MG63 (cell line): ENCODE results near the gene PKHD1. TPM values are rescaled to one million over a fixed set of nuclear protein-coding genes. Genes with fewer than 3 reads are reported as not detected.

Experiments used
- DNase-seq: peaks from one replicate; pipeline ENCODE4 v3.0.0-alpha.2; 2020
- H3K27me3 ChIP-seq: fragments of 250-450 bp; sonication (Bioruptor Pico); 2 replicates; pipeline ENCODE4 v1.5.1; 2020; ENCODE audit warnings: mild to moderate bottlenecking, moderate library complexity
- H3K36me3 ChIP-seq: fragments of 250-450 bp; sonication (Bioruptor Pico); 2 replicates; pipeline ENCODE4 v1.5.1; 2020; ENCODE audit warnings: mild to moderate bottlenecking, moderate library complexity
- H3K4me3 ChIP-seq: fragments of 250-450 bp; sonication (Bioruptor Pico); 2 replicates; pipeline ENCODE4 v1.5.1; 2020; ENCODE audit warnings: mild to moderate bottlenecking, moderate library complexity
- H3K9me3 ChIP-seq: fragments of 250-450 bp; sonication (Bioruptor Pico); 2 replicates; pipeline ENCODE4 v1.5.1; 2020; ENCODE audit warnings: mild to moderate bottlenecking, moderate library complexity
- total RNA-seq: library from RNA; depleted of rRNA; stranded (reverse); fragments of >200 nt; shearing (Covaris generic); gene quantifications from 2 replicates; pipeline ENCODE4 v1.2.3, GENCODE V29; 2014; ENCODE audit warnings: low replicate concordance

The PKHD1 gene
- total RNA-seq, 1 experiment from 2014 or later, result not detected

- Histone ChIP-seq H3K4me3 (no peak overlapping the region), H3K9me3 (no peaks in the 10 kb centered on the region), H3K36me3 (no peaks in the 10 kb centered on the region), H3K27me3 (no peaks in the 10 kb centered on the region)
- no peak for DNase-seq
Observed at GRCh38 chr6:51839726-51840374, 247.6 kb downstream of the PKHD1 start.

GRCh38 chr6:51830666-51831065 is 256.7 kb downstream of the PKHD1 start:
- Histone ChIP-seq H3K27me3 (no peaks in the 10 kb centered on the region), H3K9me3 (no peaks in the 10 kb centered on the region), H3K36me3 (no peaks in the 10 kb centered on the region), H3K4me3 (no peak overlapping the region)
- DNase-seq, result no peak

- no peaks in the 10 kb centered on the region for H3K27me3 ChIP-seq
- H3K36me3 ChIP-seq, result no peaks in the 10 kb centered on the region
- H3K9me3 ChIP-seq, result no peaks in the 10 kb centered on the region
- no peak for DNase-seq
- H3K4me3 ChIP-seq, result no peak overlapping the region
Observed at GRCh38 chr6:51827580-51827979, 259.8 kb downstream of the PKHD1 start.

- no peaks in the 10 kb centered on the region for H3K9me3 ChIP-seq
- no peak for DNase-seq
- no peaks in the 10 kb centered on the region for H3K36me3 ChIP-seq
- H3K4me3 ChIP-seq, result no peak overlapping the region
- H3K27me3 ChIP-seq, result no peaks in the 10 kb centered on the region
Observed at GRCh38 chr6:51824940-51825339, 262.5 kb downstream of the PKHD1 start.

- no peaks in the 10 kb centered on the region for H3K36me3 ChIP-seq
- DNase-seq, result no peak
- H3K9me3 ChIP-seq, result no peaks in the 10 kb centered on the region
- no peaks in the 10 kb centered on the region for H3K27me3 ChIP-seq
- H3K4me3 ChIP-seq, result no peak overlapping the region
Observed at GRCh38 chr6:51820555-51820954, 266.9 kb downstream of the PKHD1 start.

- no peaks in the 10 kb centered on the region for H3K9me3 ChIP-seq
- H3K36me3 ChIP-seq, result no peaks in the 10 kb centered on the region
- no peak for DNase-seq
- H3K27me3 ChIP-seq, result no peaks in the 10 kb centered on the region
- H3K4me3 ChIP-seq, result no peak overlapping the region
Observed at GRCh38 chr6:51818520-51819022, 268.8 kb downstream of the PKHD1 start.

- no peak overlapping the region for H3K4me3 ChIP-seq
- H3K27me3 ChIP-seq, result no peaks in the 10 kb centered on the region
- DNase-seq, result no peak
- no peaks in the 10 kb centered on the region for H3K9me3 ChIP-seq
- H3K36me3 ChIP-seq, result no peaks in the 10 kb centered on the region
Observed at GRCh38 chr6:51817832-51818231, 269.6 kb downstream of the PKHD1 start.

GRCh38 chr6:51814418-51814817 is 273.0 kb downstream of the PKHD1 start:
- no peak overlapping the region for H3K4me3 ChIP-seq
- no peaks in the 10 kb centered on the region for H3K9me3 ChIP-seq
- no peaks in the 10 kb centered on the region for H3K27me3 ChIP-seq
- no peaks in the 10 kb centered on the region for H3K36me3 ChIP-seq
- no peak for DNase-seq

GRCh38 chr6:51813904-51814303 is 273.5 kb downstream of the PKHD1 start:
- H3K27me3 ChIP-seq, result no peaks in the 10 kb centered on the region
- H3K36me3 ChIP-seq, result no peaks in the 10 kb centered on the region
- no peak overlapping the region for H3K4me3 ChIP-seq
- no peak for DNase-seq
- H3K9me3 ChIP-seq, result no peaks in the 10 kb centered on the region

GRCh38 chr6:51812231-51812630 is 275.2 kb downstream of the PKHD1 start:
- Histone ChIP-seq H3K36me3 (no peaks in the 10 kb centered on the region), H3K4me3 (no peak overlapping the region), H3K9me3 (no peaks in the 10 kb centered on the region), H3K27me3 (no peaks in the 10 kb centered on the region)
- no peak for DNase-seq

GRCh38 chr6:51805517-51805916 is 281.9 kb downstream of the PKHD1 start:
- H3K4me3 ChIP-seq, result no peak overlapping the region
- no peaks in the 10 kb centered on the region for H3K27me3 ChIP-seq
- DNase-seq, result no peak
- no peaks in the 10 kb centered on the region for H3K36me3 ChIP-seq
- H3K9me3 ChIP-seq, result no peaks in the 10 kb centered on the region

GRCh38 chr6:51800603-51801002 is 286.8 kb downstream of the PKHD1 start:
- Histone ChIP-seq H3K9me3 (no peaks in the 10 kb centered on the region), H3K27me3 (no peaks in the 10 kb centered on the region), H3K36me3 (no peaks in the 10 kb centered on the region), H3K4me3 (no peak overlapping the region)
- DNase-seq, result no peak

GRCh38 chr6:51793393-51793792 is 294.0 kb downstream of the PKHD1 start:
- Histone ChIP-seq H3K27me3 (no peaks in the 10 kb centered on the region), H3K36me3 (no peaks in the 10 kb centered on the region), H3K9me3 (no peaks in the 10 kb centered on the region), H3K4me3 (no peak overlapping the region)
- DNase-seq, result no peak

- H3K36me3 ChIP-seq, result no peaks in the 10 kb centered on the region
- H3K27me3 ChIP-seq, result no peaks in the 10 kb centered on the region
- no peak for DNase-seq
- no peak overlapping the region for H3K4me3 ChIP-seq
- H3K9me3 ChIP-seq, result no peaks in the 10 kb centered on the region
Observed at GRCh38 chr6:51792273-51793030, 295.0 kb downstream of the PKHD1 start.

GRCh38 chr6:51790946-51791345 is 296.5 kb downstream of the PKHD1 start:
- Histone ChIP-seq H3K9me3 (no peaks in the 10 kb centered on the region), H3K4me3 (no peak overlapping the region), H3K27me3 (no peaks in the 10 kb centered on the region), H3K36me3 (no peaks in the 10 kb centered on the region)
- no peak for DNase-seq

- no peaks in the 10 kb centered on the region for H3K27me3 ChIP-seq
- no peak for DNase-seq
- H3K9me3 ChIP-seq, result no peaks in the 10 kb centered on the region
- no peaks in the 10 kb centered on the region for H3K36me3 ChIP-seq
- H3K4me3 ChIP-seq, result no peak overlapping the region
Observed at GRCh38 chr6:51788121-51788520, 299.3 kb downstream of the PKHD1 start.

- H3K4me3 ChIP-seq, result no peak overlapping the region
- H3K36me3 ChIP-seq, result no peaks in the 10 kb centered on the region
- DNase-seq, result no peak
- no peaks in the 10 kb centered on the region for H3K27me3 ChIP-seq
- no peaks in the 10 kb centered on the region for H3K9me3 ChIP-seq
Observed at GRCh38 chr6:51778666-51779065, 308.7 kb downstream of the PKHD1 start.

- Histone ChIP-seq H3K4me3 (no peak overlapping the region), H3K9me3 (no peaks in the 10 kb centered on the region), H3K27me3 (no peaks in the 10 kb centered on the region), H3K36me3 (no peaks in the 10 kb centered on the region)
- DNase-seq, result no peak
Observed at GRCh38 chr6:51777618-51778017, 309.8 kb downstream of the PKHD1 start.
